HG02678 (cell line): Measurements from ENCODE around the gene ASCC3.
"Not testable (repeated sequence)": the region's sequence is repeated elsewhere in the genome, so short reads cannot be mapped to it uniquely, and the experiment has no call there.

Source experiments
- ATAC-seq: cut with Tn5 transposase; IDR thresholded peaks from one replicate; pipeline ENCODE4 v1.9.1; 2021; ENCODE audit warnings: mild to moderate bottlenecking, moderate library complexity; ENCODE audit not compliant: unreplicated experiment

Gene ASCC3

DNA sequence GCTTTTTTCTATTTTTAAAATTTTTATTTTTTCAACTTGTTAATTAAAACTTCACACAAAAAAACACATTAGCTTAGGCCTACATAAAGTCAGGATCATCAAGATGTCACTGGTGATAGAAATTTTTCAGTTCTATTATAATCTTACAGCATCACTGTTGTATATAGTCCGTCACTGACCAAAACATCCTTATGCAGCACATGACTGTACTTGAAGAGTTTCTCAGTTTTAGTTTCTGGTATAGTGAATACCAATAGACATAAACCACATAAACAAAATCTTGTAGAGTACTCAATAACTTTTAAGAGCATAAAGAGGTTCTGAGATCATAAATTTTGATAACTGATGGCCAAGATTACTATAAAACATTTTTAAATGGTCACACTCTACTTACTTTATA, 71.8 kb downstream of the ASCC3 start:
- ATAC-seq, result peak; percentile 84

DNA sequence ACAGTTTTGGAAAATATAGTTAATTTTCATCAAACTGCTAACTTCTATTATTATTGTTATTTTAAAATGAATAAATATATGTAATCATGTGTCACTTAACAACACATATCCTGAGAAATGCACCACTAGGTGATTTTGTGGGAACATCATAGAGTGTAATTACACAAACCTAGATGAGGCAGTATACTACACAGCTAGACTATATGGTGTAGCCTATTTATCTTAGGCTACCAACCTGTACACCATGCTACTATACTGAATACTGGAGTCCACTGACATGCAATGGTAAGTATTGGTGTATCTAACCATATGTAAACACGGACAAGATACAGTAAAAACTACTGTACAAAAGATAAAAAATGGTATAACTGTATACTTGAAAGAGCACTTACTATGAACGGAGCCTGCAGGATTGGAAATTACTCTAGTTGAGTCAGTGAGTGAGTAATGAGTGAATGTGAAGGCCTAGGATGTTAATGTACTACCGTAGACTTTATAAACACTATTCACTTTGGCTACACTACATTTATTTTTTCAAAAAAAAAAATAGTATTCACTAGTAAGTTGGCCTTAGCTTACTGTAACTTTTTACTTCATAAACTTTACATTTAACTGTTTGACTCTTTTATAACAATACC, 72.4 kb downstream of the ASCC3 start:
- ATAC-seq, result no peak

DNA sequence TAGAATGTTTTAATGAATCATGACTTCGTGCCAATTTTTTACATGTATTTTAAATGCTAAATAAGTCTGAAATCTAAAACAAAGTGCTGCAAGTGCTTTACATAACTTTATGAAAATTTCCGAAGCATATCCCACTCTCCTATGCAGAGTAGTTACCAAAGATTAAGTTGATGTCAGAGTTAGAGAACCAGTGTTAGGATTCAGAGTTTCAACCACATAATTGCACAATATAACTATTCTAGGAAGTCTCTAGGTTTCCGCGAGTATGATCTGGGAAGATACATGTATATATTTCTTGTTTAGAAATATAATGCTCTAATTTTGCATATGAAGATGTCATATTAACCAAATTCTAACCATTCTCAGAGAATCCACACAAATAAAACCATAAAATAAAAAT, 74.8 kb downstream of the ASCC3 start:
- no peak for ATAC-seq

DNA sequence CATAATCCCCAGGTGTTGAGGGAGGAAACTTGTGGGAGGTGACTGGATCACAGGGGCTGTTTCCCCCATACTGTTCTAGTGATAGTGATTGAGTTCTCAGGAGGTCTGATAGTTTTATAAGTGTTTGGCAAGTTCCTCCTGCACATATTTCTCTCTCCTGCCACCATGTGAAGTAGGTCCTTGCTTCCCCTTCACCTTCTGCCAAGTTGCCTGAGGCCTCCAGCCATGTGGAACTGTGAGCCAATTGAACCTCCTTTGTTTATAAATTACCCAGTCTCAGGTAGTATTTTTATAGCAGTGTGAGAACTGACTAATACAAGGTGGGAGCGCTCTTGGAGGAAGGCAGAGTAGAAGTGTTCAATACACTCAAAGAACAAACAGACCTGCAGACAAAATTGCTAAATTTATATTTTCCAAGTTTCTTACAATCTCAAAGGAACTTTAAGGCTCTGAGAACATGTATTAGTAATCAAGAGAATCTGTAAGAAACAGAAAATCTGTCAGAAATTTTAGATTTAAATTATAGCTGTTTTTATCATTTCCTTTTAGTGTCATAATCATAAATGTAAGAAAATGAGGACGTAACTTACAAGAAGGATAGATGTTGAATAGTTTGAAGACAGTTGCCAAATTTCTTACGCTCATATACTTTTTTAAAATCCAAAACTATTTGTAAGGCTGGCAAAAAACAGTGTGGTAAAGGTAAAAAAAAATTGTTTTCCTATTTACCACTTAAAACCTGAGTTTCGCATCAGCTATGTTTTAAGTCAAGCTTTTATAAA, 77.7 kb downstream of the ASCC3 start:
- ATAC-seq, result no peak

DNA sequence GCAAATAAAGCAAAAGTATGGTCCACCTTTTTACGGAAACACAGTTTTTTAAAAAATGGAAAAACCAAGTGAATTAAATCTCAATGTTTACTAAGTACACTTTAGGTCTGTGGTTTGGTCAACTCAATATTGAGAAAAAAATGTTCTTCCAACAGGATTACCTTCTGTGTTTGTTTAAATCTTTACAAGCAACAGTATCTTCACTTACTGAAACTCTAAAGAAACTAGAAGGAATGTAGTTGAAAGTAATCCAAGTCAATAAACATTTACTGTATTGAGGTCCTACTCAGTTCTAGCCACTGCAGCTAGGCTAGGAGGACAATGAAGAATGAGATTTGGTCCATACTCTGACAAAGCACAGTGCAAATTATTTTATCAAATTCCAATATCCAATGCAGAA, 80.1 kb downstream of the ASCC3 start:
- no peak for ATAC-seq

DNA sequence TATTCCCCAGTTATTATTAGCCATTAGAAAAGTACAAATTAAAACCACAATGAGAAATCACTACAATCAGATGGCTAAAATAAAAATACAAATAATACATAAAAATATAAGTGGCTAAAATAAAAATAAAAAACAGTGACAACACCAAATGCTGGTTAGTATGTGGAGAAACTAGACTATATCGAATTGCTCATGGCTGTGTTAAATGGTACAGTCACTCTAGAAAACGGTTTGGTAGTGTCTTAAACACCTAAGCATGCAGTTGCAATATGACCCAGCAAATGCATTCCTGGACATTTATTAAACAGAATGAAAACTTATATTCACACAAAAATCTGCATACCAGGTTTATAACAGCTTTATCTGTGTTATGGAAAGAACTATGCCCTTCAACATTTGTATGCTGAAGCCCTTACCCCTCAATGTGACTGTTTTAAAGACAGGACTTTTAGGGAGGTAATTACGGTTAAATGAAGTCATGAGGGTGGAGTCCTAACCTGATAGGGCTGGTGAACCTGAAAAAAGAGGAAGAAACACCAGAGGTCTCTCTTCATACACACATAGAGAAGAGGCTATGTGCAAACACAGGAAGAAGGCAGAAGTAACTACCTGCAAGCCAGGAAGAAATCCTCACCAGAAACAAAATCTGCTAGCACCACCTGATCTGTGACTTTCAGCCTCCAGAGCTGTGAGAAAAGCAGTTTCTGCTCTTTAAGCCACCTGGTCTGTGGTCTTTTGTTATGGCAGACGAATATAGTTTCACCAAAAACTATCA, 84.9 kb downstream of the ASCC3 start:
- peak; percentile 86 for ATAC-seq

DNA sequence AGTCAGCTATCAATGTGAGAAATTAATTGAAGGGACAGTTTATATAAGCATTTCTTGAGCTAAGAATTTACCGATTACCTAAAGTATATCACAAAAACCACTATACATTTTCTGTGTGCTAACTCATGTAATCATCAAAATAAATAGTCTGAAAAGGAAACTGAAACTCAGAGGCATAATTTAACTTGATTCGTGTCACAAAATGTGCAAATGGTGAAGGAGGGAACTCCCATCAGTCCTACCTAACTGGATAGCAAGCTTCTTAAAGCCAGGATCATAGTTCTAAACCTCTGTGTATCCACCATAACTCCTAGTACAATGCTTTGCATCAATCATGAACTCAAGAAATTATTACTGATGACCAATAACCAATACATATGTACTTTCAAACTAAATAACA, 91.0 kb downstream of the ASCC3 start:
- no peak for ATAC-seq

DNA sequence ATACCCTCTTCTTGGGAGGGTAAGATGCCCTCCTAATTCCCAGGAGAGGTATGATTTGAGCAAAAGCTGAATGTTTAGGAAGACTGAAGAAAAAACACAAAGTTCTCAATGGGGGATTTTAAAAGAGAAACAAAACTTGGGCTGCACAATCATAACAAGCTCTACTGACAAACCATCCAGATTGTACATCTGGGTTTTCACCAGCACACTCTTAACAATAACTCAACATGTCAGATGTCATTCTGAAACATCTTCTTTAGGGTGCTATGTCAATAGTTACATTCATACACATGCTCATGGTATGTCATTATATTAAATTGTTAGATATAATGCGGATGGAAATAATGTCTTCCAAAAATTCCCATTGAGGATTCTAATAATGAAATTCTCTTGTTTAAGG, 95.1 kb downstream of the ASCC3 start:
- no peak for ATAC-seq

DNA sequence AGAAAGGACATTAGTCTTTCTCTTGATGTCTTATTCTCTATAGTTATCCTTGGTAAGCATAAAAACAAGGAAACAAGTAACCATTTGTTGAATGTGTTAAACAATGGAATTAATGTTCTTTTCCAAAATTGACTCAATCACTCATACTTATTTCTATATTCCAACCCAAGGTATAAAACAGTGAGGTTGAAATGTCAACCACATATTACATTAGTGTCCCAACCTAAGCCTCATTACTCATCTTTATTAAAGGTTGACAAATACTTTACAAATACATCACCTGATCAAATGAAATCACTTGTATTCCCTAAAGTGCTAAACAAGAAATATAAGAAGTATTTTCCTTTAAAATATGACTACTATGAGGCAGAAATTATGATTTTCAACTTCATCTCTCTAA, 100.5 kb downstream of the ASCC3 start:
- no peak for ATAC-seq

DNA sequence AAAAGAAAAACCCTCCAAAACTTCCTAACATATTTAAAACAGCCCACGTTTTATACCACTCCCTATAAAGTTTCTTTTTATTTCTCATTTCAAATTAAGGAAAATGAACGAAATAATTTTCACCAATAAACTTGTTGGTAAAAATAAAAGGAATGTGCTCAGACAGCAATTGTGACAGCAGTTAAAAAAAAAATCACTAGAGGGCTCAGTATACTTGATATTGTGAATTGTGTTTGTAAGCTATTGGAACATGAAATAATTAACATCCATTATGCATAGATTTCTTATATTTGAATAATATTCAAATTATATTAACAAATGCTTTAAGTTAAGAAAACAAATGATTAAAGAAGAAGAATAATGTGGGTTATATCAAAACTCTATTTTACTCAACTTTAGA, 105.5 kb downstream of the ASCC3 start:
- ATAC-seq, result no peak

DNA sequence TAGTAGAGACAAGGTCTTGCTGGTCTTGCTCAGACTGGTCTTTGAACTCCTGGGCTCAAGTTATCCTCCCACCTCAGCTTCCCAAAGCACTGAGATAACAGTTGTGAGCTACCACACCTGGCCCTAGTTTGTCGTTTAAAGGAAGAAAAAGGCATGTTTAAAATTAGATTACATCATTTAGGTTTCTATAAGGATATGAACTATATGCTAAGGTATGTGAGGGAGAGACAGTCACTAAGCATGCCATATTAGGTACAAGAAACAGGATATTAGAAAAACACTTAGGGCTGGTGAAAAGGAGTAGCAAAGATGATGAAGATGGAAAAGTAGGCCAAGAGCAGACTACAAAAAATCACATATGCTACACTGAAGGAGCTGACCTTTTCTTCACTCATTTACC, 106.4 kb downstream of the ASCC3 start:
- no peak for ATAC-seq

DNA sequence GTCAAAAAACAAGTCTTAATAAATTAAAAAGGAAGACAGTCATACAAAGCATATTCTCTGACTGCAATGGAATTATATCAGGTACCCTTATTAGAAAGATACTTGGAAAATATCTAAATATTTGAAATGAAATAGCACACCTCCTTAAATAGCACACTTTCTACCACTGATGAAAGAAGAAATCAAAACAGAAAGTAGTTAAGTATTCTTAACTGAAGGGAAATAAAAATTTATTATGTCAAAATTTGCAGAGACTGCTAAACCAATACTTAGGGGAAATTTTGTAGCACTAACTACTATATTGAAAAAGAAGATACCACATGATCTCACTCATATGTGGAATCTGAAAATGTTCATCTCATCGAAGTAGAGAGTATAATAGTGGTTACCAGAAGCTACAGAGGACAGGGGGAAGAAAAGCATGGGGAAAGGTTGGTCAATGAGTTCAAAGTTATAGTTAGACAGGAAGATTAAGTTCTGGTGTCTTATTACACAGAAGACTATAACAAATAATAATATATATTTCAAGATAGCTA, 112.2 kb downstream of the ASCC3 start:
- no peak for ATAC-seq

DNA sequence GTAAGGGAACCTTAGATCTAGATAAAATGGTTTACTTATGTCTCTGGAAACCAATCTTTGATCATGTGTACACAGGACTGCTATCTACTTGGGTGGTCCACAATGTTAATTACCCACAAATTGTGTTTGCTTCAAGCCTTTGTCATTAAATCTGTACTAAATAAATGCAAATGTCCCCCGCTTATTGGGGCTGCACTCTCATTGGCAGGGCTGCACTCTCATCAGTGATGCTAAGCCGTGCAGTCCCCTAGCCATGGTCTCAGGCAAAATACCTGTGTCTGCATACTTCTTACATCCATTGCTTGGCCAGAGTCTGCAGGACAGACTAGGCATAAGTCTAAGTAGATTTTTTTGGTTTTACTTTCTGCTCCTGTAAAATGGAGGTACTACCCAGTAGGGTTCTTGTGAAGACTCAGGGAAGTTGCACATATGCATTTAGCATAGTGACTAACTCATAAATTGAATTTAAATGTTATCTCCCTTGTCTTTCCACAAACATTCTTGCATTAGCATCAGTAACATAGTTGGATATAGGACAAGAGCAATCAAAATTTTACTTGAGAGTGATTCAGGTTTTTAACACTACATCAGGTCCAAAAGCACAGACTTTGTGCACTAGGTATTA, 117.4 kb downstream of the ASCC3 start:
- ATAC-seq, result no peak

DNA sequence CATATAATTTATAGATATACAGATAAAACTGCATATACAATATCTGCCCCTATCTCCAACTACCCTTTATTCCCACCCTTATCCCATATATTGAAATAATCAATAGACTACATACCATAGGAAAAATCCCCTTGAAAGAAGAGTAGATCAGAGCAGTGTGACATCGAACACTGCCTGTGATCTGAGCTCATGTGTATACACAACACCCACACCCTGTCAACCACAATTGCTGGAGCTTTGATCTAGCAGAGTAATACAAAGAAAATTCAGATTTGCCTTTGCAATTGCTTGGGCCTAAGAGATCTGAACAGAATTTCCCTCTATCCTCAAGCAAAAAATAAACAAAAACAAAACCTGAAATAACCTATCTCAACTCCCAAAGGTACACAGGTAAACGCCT, 119.3 kb downstream of the ASCC3 start:
- ATAC-seq, result no peak

DNA sequence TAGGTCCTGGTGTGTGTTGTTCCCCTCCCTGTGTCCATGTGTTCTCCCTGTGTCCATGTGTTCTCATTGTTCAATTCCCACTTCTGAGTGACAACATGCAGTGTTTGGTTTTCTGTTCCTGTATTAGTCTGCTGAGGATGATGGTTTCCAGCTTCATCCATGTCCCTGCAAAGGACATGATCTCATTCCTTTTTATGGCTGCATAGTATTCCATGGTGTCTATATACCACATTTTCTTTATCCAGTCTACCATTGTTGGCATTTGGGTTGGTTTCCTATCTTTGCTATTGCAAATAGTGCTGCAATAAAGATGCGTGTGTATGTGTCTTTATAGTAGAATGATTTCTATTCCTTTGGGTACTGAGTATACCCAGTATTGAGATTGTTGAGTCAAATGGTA, 122.7 kb downstream of the ASCC3 start:
- not testable (repeated sequence) for ATAC-seq

DNA sequence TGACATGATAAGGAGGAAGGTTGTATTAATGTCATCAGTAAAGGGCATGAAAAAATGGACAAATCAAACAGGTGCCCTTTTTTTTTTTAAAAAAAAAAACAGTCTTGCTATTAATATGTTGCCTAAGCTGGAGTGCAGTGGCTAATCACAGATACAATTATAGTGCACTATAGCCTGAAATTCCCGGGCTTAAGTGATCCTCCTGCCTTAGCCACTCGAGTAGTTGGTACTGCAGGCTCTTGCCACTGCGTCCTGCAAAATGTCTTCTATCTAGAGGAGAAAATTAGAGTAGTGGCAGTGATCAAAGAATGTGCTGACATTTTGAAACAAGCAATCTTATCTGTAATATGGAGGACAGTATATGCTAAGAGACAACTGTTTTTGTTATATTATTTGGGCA, 127.7 kb downstream of the ASCC3 start:
- no peak for ATAC-seq

DNA sequence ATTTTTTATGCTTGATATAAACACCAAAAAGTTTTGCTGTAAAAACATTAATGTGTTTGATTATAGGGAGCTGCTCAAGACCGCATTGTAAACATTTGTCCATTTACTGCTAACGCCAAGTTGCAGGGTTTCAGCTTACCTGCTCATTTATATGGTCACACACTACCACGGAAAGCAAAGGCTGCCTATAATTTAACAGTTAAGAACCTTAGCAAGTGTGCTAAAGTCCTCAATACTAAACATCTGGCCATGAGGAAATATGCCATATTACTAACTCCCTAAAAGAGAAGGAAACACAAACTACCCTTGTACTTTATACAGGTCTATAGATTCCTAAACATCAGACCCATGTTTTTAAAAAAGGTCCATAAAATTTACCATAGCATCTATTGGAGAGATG, 129.5 kb downstream of the ASCC3 start:
- no peak for ATAC-seq

DNA sequence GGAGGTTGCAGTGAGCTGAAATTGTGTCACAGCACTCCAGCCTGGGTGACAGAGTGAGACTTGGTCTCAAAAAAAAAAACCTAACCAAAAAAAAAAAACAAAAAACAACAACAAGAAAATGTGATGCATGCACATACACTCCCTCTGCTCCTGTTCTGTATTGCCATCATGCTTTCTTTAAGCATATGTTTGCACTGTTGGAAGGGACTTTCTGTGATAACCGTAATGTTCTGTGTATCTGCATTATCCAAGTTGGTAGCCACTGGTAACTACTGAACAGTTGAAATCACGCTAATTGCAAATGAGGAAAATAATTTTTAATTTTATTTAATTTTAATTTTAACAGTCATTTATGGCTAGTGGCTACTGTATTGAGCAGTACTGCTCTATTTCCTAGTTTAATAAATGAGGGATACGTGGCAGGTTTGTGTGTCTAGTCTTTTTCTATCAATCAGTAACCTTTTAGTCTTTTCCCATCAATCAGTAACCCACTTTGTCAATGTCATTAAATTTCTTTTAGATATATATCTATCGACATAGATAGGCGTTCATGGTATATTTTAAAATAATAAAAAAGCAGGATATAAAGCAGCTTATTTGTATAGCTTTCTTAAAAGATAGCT, 135.6 kb downstream of the ASCC3 start:
- no peak for ATAC-seq

DNA sequence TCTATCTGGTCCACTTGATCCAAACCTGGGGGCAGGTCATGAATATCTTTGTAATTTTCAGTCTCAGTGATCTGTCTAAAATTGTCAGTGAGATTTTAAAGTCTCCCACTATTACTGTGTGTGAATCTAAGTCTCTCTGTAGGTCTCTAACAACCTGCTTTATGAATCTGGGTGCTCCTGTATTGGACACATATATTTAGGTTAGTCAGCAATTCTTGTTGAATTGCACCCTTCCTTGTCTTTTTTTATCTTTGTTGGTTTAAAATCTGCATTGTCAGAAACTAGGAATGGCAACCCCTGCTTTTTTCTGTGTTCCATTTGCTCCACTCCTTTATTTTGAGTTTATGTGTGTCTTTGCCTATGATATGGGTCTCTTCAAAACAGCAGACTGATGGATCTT, 140.7 kb downstream of the ASCC3 start:
- no peak for ATAC-seq

DNA sequence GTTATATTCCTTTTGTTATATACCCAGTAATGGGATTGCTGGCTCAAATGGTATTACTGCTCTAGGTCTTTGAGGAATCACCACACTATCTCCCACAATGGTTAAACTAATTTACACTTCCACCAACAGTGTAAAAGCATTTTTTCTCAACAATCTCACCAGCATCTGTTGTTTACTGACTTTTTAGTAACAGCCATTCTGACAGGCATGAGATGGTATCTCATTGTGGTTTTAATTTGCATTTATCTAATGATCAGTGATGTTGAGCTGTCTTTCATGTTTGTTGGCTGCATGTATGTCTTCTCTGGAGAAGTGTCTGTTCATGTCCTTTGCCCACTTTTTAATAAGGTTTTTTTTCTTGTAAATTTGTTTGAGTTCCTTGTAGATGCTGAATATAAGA, 143.4 kb downstream of the ASCC3 start:
- ATAC-seq, result not testable (repeated sequence)

DNA sequence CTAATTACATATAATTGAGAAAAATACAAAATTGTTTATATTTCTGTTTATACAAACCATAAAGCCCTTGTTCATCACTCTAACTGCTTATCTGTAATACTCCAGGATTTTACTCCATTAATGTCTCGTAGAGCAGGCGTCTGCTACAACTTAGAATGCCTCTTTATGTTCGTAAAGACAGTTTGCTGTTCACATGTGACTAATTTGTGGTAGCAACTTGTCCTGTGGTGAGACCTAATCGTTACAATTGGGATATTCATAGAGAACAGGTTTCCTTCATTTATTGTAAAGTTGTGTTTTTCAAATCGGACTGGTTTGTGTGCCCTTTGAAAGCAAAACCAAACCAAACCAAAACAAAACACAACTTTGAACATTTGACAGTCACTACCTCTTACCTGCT, 149.7 kb downstream of the ASCC3 start:
- no peak for ATAC-seq
